WTC11 (cell line): Measurements from ENCODE around the gene TSEN2. TPM values are rescaled to one million over a fixed set of nuclear protein-coding genes. Genes with fewer than 3 reads are reported as not detected.

ENCODE experiments used
- ATAC-seq: fragments of 200-7000 bp; cut with Tn5 transposase; 2 replicates; pipeline ENCODE4 v1.10.0; 2021; ENCODE audit warnings: mild to moderate bottlenecking, moderate library complexity
- CTCF ChIA-PET: fragments of 300-600 bp; sonication (Branson Sonifier 250); formaldehyde crosslinking; loops from one replicate; lab custom pipeline; 2021; ENCODE audit warnings: antibody characterized with exemption; lab: Charles Lee
- POLR2A ChIA-PET: fragments of 350-600 bp; sonication (Branson Sonifier 250); formaldehyde crosslinking; loops from one replicate; lab custom pipeline; 2021; ENCODE audit warnings: antibody characterized with exemption; lab: Charles Lee
- DNase-seq: peaks from one replicate; pipeline ENCODE4 v3.0.0; 2021; ENCODE audit warnings: low spot score
- H3K27ac Mint-ChIP-seq: 2 replicates; pipeline ENCODE4 v1.8.0; 2021; ENCODE audit warnings: mixed read lengths
- H3K27me3 Mint-ChIP-seq: 2 replicates; pipeline ENCODE4 v1.8.0; 2021; ENCODE audit warnings: low read depth, mild to moderate bottlenecking, moderate library complexity, mixed read lengths
- H3K36me3 Mint-ChIP-seq: 2 replicates; pipeline ENCODE4 v1.8.0; 2021; ENCODE audit warnings: mixed read lengths
- H3K4me1 Mint-ChIP-seq: 2 replicates; pipeline ENCODE4 v1.8.0; 2022; ENCODE audit warnings: mixed read lengths
- H3K4me3 Mint-ChIP-seq: 2 replicates; pipeline ENCODE4 v1.8.0; 2021; ENCODE audit warnings: mild to moderate bottlenecking, moderate library complexity, mixed read lengths
- H3K9me3 Mint-ChIP-seq: 2 replicates; pipeline ENCODE4 v1.8.0; 2021; ENCODE audit warnings: mixed read lengths
- AFF4 ChIP-seq: sonication (generic); formaldehyde crosslinking; IDR thresholded peaks from 2 replicates; pipeline ENCODE4 v1.8.1; 2023; ENCODE audit warnings: mild to moderate bottlenecking, missing genetic modification reagents, borderline replicate concordance
- ATF2 ChIP-seq: sonication (generic); formaldehyde crosslinking; IDR thresholded peaks from 2 replicates; pipeline ENCODE4 v1.8.1; 2022; ENCODE audit warnings: low read depth, missing genetic modification reagents, borderline replicate concordance
- ATF6 ChIP-seq: sonication (generic); formaldehyde crosslinking; IDR thresholded peaks from 2 replicates; pipeline ENCODE4 v1.8.1; 2023; ENCODE audit warnings: mild to moderate bottlenecking, missing genetic modification reagents
- ESRRA ChIP-seq: sonication (generic); formaldehyde crosslinking; IDR thresholded peaks from 2 replicates; pipeline ENCODE4 v1.8.1; 2022; ENCODE audit warnings: mild to moderate bottlenecking, missing genetic modification reagents, borderline replicate concordance
- FOXP1 ChIP-seq: sonication (generic); formaldehyde crosslinking; IDR thresholded peaks from 2 replicates; pipeline ENCODE4 v1.8.0; 2022; ENCODE audit warnings: missing genetic modification reagents, mild to moderate bottlenecking, moderate library complexity, borderline replicate concordance
- FOXP4 ChIP-seq: sonication (generic); formaldehyde crosslinking; IDR thresholded peaks from 2 replicates; pipeline ENCODE4 v1.8.0; 2022; ENCODE audit warnings: mild to moderate bottlenecking, missing genetic modification reagents
- GRHL2 ChIP-seq: fragments of 250-450 bp; sonication (Bioruptor Pico); IDR thresholded peaks from 2 replicates; pipeline ENCODE4 v1.8.0; 2022; ENCODE audit warnings: mild to moderate bottlenecking, moderate library complexity; ENCODE audit not compliant: insufficient replicate concordance, severe bottlenecking
- JAZF1 ChIP-seq: fragments of 250-450 bp; sonication (Bioruptor Pico); IDR thresholded peaks from 2 replicates; pipeline ENCODE4 v1.9.0; 2021; ENCODE audit warnings: moderate library complexity, mild to moderate bottlenecking, inconsistent platforms
- NFATC4 ChIP-seq: fragments of 250-450 bp; sonication (Bioruptor Pico); IDR thresholded peaks from 2 replicates; pipeline ENCODE4 v1.9.0; 2021; ENCODE audit warnings: mild to moderate bottlenecking
- PRRX2 ChIP-seq: fragments of 250-450 bp; sonication (Bioruptor Pico); IDR thresholded peaks from 2 replicates; pipeline ENCODE4 v1.8.0; 2021; ENCODE audit warnings: mild to moderate bottlenecking
- STAT6 ChIP-seq: sonication (generic); formaldehyde crosslinking; conservative IDR thresholded peaks from 2 replicates; pipeline ENCODE4 v1.8.1; 2023; ENCODE audit warnings: mild to moderate bottlenecking, low read depth, missing genetic modification reagents, moderate library complexity
- ZNF396 ChIP-seq: fragments of 250-450 bp; sonication (Bioruptor Pico); IDR thresholded peaks from 2 replicates; pipeline ENCODE4 v1.8.0; 2021; ENCODE audit warnings: mild to moderate bottlenecking, moderate library complexity, borderline replicate concordance
- ZNF416 ChIP-seq: fragments of 250-450 bp; sonication (Bioruptor Pico); IDR thresholded peaks from 2 replicates; pipeline ENCODE4 v1.9.0; 2021; ENCODE audit warnings: mild to moderate bottlenecking, inconsistent platforms
- total RNA-seq: library from RNA; stranded (reverse); gene quantifications from 3 replicates; pipeline ENCODE4 v1.2.3, GENCODE V29; 2021

The TSEN2 gene
- total RNA-seq, 1 experiment from 2014 or later = 21.1 TPM

- ATAC-seq = no peak
- H3K4me3 Mint-ChIP-seq = no peak overlapping the region
- no peak overlapping the region for H3K27ac Mint-ChIP-seq
- H3K4me1 Mint-ChIP-seq = peaks cover 13% of the 10 kb centered on the region; the same call in 1 of the 2 replicates
- no peaks in the 10 kb centered on the region for H3K9me3 Mint-ChIP-seq
- TF ChIP-seq ZNF396 (CRISPR knock-in tag) (no peak), STAT6 (CRISPR knock-in tag) (no peak), JAZF1 (no peak), FOXP1 (CRISPR knock-in tag) (no peak), ATF2 (CRISPR knock-in tag) (no peak), ATF6 (no peak), FOXP4 (CRISPR knock-in tag) (no peak), ESRRA (no peak)
- TF ChIP-seq, all 79 proteins: peak for 0
- Mint-ChIP-seq H3K27me3 (no peaks in the 10 kb centered on the region; the same call in 1 of the 2 replicates), H3K36me3 (no peaks in the 10 kb centered on the region)
- DNase-seq = no peak
- ChIA-PET POLR2A (interaction anchor here (0.5 kb wide), 1 partner anchor 209 kb away, joined by 3 read pairs; no protein-coding TSS in a partner anchor), CTCF (interaction anchor here (1.0 to 2.9 kb wide), 2 partner anchors 9 to 12 kb away, joined by 3 to 23 read pairs; no protein-coding TSS in a partner anchor)
Measured at GRCh38 chr3:12470680-12471079, 13.6 kb upstream of the TSEN2 start.

- no peaks in the 10 kb centered on the region for H3K36me3 Mint-ChIP-seq
- H3K9me3 Mint-ChIP-seq = no peaks in the 10 kb centered on the region
- DNase-seq (no peak), ATAC-seq (peak; percentile 62)
- peaks cover 13% of the 10 kb centered on the region; the same call in 1 of the 2 replicates for H3K4me1 Mint-ChIP-seq
- ChIA-PET POLR2A (interaction anchor here (0.5 kb wide), 1 partner anchor 210 kb away, joined by 3 read pairs; no protein-coding TSS in a partner anchor), CTCF (interaction anchor here (1.0 to 2.9 kb wide), 2 partner anchors 9 to 12 kb away, joined by 3 to 23 read pairs; no protein-coding TSS in a partner anchor)
- H3K27ac Mint-ChIP-seq = no peak overlapping the region
- TF ChIP-seq PRRX2 (no peak), AFF4 (CRISPR knock-in tag) (no peak), ZNF416 (CRISPR knock-in tag) (no peak), NFATC4 (CRISPR knock-in tag) (no peak), GRHL2 (CRISPR knock-in tag) (no peak)
- no peaks in the 10 kb centered on the region; the same call in 1 of the 2 replicates for H3K27me3 Mint-ChIP-seq
- no peak overlapping the region for H3K4me3 Mint-ChIP-seq
Measured at GRCh38 chr3:12471241-12471640, 13.0 kb upstream of the TSEN2 start.
